B cell (primary cell): ENCODE data around the gene PRICKLE3.

Experiments
- CTCF ChIP-seq: fragments of 200-600 bp; IDR thresholded peaks from one replicate; pipeline ENCODE4 v1.8.0; 2022; ENCODE audit warnings: antibody characterized with exemption, mild to moderate bottlenecking
- EZH2 ChIP-seq: IDR thresholded peaks from 2 replicates; pipeline ENCODE4 v1.6.1; 2012; ENCODE audit warnings: borderline replicate concordance, low read depth, mild to moderate bottlenecking, moderate library complexity, low read length; ENCODE audit not compliant: insufficient read depth, poor library complexity, severe bottlenecking

GRCh38 chrX:49175435-49176274, 10.5 kb downstream of the PRICKLE3 start:
- TF ChIP-seq CTCF (no peak), EZH2 (no peak)
